HL-60 (cell line): ENCODE data around the gene CD300H.

Experiments
- CTCF ChIP-seq: IDR thresholded peaks from one replicate; pipeline ENCODE4 v1.5.1; 2011; ENCODE audit warnings: low read length, control low read depth, inconsistent platforms; ENCODE audit not compliant: insufficient read depth
- GABPA ChIP-seq: IDR thresholded peaks from 2 replicates; pipeline ENCODE4 v1.6.1; 2012; ENCODE audit warnings: low read depth
- REST ChIP-seq: IDR thresholded peaks from 2 replicates; pipeline ENCODE4 v1.6.1; 2012; ENCODE audit warnings: low read depth; ENCODE audit not compliant: insufficient replicate concordance
- SPI1 ChIP-seq: IDR thresholded peaks from 2 replicates; pipeline ENCODE4 v1.6.1; 2012; ENCODE audit warnings: low read depth, mild to moderate bottlenecking, borderline replicate concordance

- no peak for TF ChIP-seq CTCF
- TF ChIP-seq REST, result no peak
- no peak for TF ChIP-seq GABPA
- TF ChIP-seq SPI1, result no peak
These were observed 2.0 kb upstream of the CD300H start for GRCh38 chr17:74569020-74570003.
